Endothelial cell of umbilical vein (primary cell): ENCODE measurements around the gene NPAS4. TPM values are rescaled to one million over a fixed set of nuclear protein-coding genes. Genes with fewer than 3 reads are reported as not detected.

Experiments used
- BruUV-seq: library from RNA; stranded (reverse); fragments of 400-500 nt; replicated peaks from 2 replicates; lab custom pipeline; 2021; lab: Mats Ljungman, UMichigan
- CTCF ChIA-PET: fragments of 300-600, 350-600 bp; sonication (Branson Sonifier 250); formaldehyde crosslinking; loops from one replicate; lab custom pipeline; 2021; ENCODE audit warnings: antibody characterized with exemption, inconsistent platforms; lab: Charles Lee
- POLR2A ChIA-PET: fragments of 300-600, 350-600 bp; sonication (Branson Sonifier 250); formaldehyde crosslinking; loops from one replicate; lab custom pipeline; 2021; ENCODE audit warnings: antibody characterized with exemption, inconsistent platforms; lab: Charles Lee
- DNase-seq: peaks from one replicate; pipeline ENCODE4 v3.0.0-alpha.2; 2011; ENCODE audit warnings: low read depth, low spot score
- FAIRE-seq: peaks from 2 replicates; lab custom pipeline; 2011; peaks lifted over from hg19 to GRCh38; lab: Jason Lieb, UNC
- H2AFZ ChIP-seq: 2 replicates; pipeline ENCODE4 v1.6.0; 2012; ENCODE audit warnings: low read depth, low read length, control low read depth, inconsistent platforms
- H3K27ac ChIP-seq: 2 replicates; pipeline ENCODE4 v1.5.1; 2011; ENCODE audit warnings: low read depth, mild to moderate bottlenecking, control low read depth, low read length, moderate library complexity; ENCODE audit not compliant: insufficient read depth
- H3K27me3 ChIP-seq, 2 experiments: 2 replicates each; pipeline versions ENCODE4 v1.6.0 to v1.6.1; 2011; ENCODE audit warnings: low read length in 2 of 2, mixed read lengths in 1 of 2; ENCODE audit not compliant: control insufficient read depth in 2 of 2, insufficient read depth in 2 of 2
- H3K36me3 ChIP-seq, 2 experiments: 2 replicates in 1 of 2; 3 replicates in 1 of 2; pipeline ENCODE4 v1.5.1; 2011; ENCODE audit warnings: low read length in 2 of 2, mild to moderate bottlenecking in 1 of 2, moderate library complexity in 1 of 2; ENCODE audit not compliant: control insufficient read depth in 2 of 2, insufficient read depth in 2 of 2; ENCODE audit errors: extremely low read depth in 1 of 2
- H3K4me1 ChIP-seq: 3 replicates; pipeline ENCODE4 v1.5.1; 2011; ENCODE audit warnings: mild to moderate bottlenecking, low read length; ENCODE audit not compliant: control insufficient read depth, insufficient read depth; ENCODE audit errors: extremely low read depth
- H3K4me2 ChIP-seq: 2 replicates; pipeline ENCODE4 v1.6.1; 2011; ENCODE audit warnings: low read length, control low read depth, mixed read lengths; ENCODE audit not compliant: insufficient read depth
- H3K4me3 ChIP-seq, 3 experiments: fragments of 200-600 bp in 1 of 3; sonication (generic), shearing (Covaris generic) in 1 of 3; replicated peaks in 1 of 3; 2 replicates each; pipeline ENCODE4 v1.5.1; 2011 to 2016; ENCODE audit warnings: control low read depth in 3 of 3, low read length in 3 of 3, mild to moderate bottlenecking in 2 of 3, inconsistent platforms in 1 of 3, low read depth in 1 of 3, moderate library complexity in 1 of 3; ENCODE audit not compliant: insufficient read depth in 1 of 3
- H3K79me2 ChIP-seq: 2 replicates; pipeline ENCODE4 v1.6.0; 2012; ENCODE audit warnings: low read length, inconsistent platforms; ENCODE audit not compliant: control insufficient read depth, insufficient read depth
- H3K9ac ChIP-seq: replicated peaks from 2 replicates; pipeline ENCODE3; 2011; ENCODE audit warnings: low read length, control low read depth; ENCODE audit not compliant: insufficient read depth; ENCODE audit errors: extremely low read depth
- H3K9me1 ChIP-seq: replicated peaks from 3 replicates; pipeline ENCODE4 v1.6.0; 2011; ENCODE audit warnings: mild to moderate bottlenecking, low read length; ENCODE audit not compliant: control insufficient read depth, insufficient read depth; ENCODE audit errors: extremely low read depth
- H3K9me3 ChIP-seq: replicated peaks from 2 replicates; pipeline ENCODE4 v1.5.1; 2012; ENCODE audit warnings: low read length, inconsistent platforms; ENCODE audit not compliant: control insufficient read depth, insufficient read depth
- H4K20me1 ChIP-seq: replicated peaks from 2 replicates; pipeline ENCODE3; 2011; ENCODE audit warnings: mild to moderate bottlenecking, low read length; ENCODE audit not compliant: control insufficient read depth, insufficient read depth; ENCODE audit errors: extremely low read depth
- EZH2 ChIP-seq: IDR thresholded peaks from 2 replicates; pipeline ENCODE4 v1.6.1; 2012; ENCODE audit warnings: borderline replicate concordance, low read depth, mild to moderate bottlenecking, moderate library complexity, low read length, inconsistent platforms; ENCODE audit not compliant: severe bottlenecking
- FOS ChIP-seq: IDR thresholded peaks from 2 replicates; pipeline ENCODE4 v1.6.1; 2011; ENCODE audit warnings: mild to moderate bottlenecking, low read length, moderate library complexity, borderline replicate concordance; ENCODE audit not compliant: insufficient read depth
- GATA2 ChIP-seq: IDR thresholded peaks from 2 replicates; pipeline ENCODE4 v1.7.0; 2011; ENCODE audit warnings: low read depth, mild to moderate bottlenecking, moderate library complexity, mixed read lengths, low read length; ENCODE audit not compliant: insufficient read length, insufficient read depth
- JUN ChIP-seq: IDR thresholded peaks from 2 replicates; pipeline ENCODE4 v1.6.1; 2011; ENCODE audit warnings: borderline replicate concordance, low read depth; ENCODE audit not compliant: insufficient read length, insufficient read depth
- MYC ChIP-seq: IDR thresholded peaks from one replicate; pipeline ENCODE4 v1.6.1; 2011; ENCODE audit warnings: mild to moderate bottlenecking, low read depth, low read length
- POLR2A ChIP-seq: IDR thresholded peaks from 2 replicates; pipeline ENCODE4 v1.6.1; 2012; ENCODE audit warnings: low read depth, mild to moderate bottlenecking, control low read depth, low read length
- POLR2AphosphoS5 ChIP-seq: IDR thresholded peaks from 2 replicates; pipeline ENCODE4 v1.6.1; 2012; ENCODE audit warnings: low read depth, mild to moderate bottlenecking, control low read depth, low read length, moderate library complexity; ENCODE audit not compliant: insufficient read depth
- dilution Hi-C: fragments of 300-500 bp; cut with MboI; formaldehyde crosslinking; loops from one replicate; pipeline ENCODE4 v1.15.0; 2019; ENCODE audit warnings: low sequenced_read_pairs; ENCODE audit not compliant: extremely low pct_ligation_motif_present
- intact Hi-C: fragments of 100-400 bp; cut with micrococcal nuclease; formaldehyde crosslinking; loops from one replicate; pipeline ENCODE4 v1.10.0; 2022
- polyA plus RNA-seq, 4 experiments: library from polyadenylated mRNA; depleted of rRNA in 3 of 4; stranded (reverse) in 3 of 4; unstranded in 1 of 4; fragments of >200 nt; gene quantifications; 2 replicates each; pipeline versions ENCODE4 v1.2.1 to v1.2.3, GENCODE V29; 2011 to 2012; ENCODE audit warnings: missing spikeins in 1 of 4
- total RNA-seq: library from RNA; stranded (reverse); gene quantifications from 2 replicates; pipeline ENCODE4 v1.2.3, GENCODE V29; 2021
- TF ChIP-seq, protein P1 (sequence below), 2 donors: IDR thresholded peaks; 1 replicate in 1 of 2; 2 replicates in 1 of 2; pipeline ENCODE4 v1.5.1; 2011; ENCODE audit warnings: low read length in 2 of 2, mild to moderate bottlenecking in 2 of 2, moderate library complexity in 2 of 2, control low read depth in 1 of 2, inconsistent platforms in 1 of 2, low read depth in 1 of 2; ENCODE audit not compliant: insufficient read depth in 1 of 2; ENCODE audit errors: extremely low read depth in 1 of 2
- TF ChIP-seq, protein P2 (sequence below): IDR thresholded peaks from 2 replicates; pipeline ENCODE4 v1.6.1; 2011; ENCODE audit not compliant: insufficient read depth, insufficient read length

Gene NPAS4
- total and polyA plus RNA-seq, 2 donors (not counting 3 experiments of a cell fraction or from before 2014, with no cell fraction given): not detected

DNA sequence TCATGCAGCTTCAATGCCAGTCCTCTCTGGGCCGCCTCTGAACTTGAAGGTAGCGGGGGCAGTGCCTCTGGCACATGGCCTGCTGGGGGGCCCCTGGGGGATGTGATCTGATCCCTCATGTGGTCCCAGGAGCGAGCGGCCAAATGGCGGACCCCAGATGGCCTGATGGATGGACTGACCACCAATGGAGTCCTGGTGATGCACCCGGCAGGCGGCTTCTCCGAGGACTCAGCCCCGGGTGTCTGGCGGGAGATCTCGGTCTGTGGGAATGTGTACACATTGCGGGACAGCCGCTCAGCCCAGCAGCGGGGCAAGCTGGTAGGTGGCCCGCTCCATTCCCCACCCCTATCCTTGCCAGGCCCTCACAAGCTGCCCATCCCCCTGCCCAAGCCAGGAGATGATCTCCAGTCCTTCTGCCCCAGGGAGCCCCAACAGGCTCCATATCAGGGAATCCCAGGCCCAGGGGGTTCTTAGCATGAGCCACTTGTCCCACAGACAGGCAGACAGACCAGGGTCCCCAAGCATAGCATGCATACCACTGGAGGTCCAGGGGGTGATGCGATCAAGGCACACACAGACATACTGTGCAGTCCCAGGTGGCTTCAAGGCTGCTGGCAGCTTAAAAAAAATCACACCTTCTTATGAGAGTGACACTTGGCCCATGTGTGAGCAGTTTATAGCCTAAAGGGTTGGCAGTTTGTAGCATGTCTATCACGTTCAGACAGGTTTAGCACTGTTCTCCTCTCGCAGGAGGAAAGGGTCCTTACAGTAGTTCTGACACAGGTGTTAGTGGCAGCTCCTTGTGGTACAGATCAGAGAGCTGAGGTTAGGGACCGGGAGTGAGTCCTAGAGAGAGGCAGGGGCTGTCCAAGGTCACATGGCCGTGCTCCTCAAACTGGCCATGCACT, 53.0 kb downstream of the NPAS4 start:
- Histone ChIP-seq H3K9ac (no peak overlapping the region), H3K79me2 (peaks cover 3% of the 10 kb centered on the region), H3K4me3 (no peak overlapping the region), H3K9me3 (no peaks in the 10 kb centered on the region), H3K36me3 (no peaks in the 10 kb centered on the region), H2AFZ (no peak overlapping the region), H3K9me1 (no peaks in the 10 kb centered on the region), H3K4me1 (peaks cover 2% of the 10 kb centered on the region), H3K4me2 (no peak overlapping the region), H4K20me1 (no peaks in the 10 kb centered on the region), H3K27me3 (no peaks in the 10 kb centered on the region), H3K27ac (no peak overlapping the region)
- no peak for DNase-seq
- no peak for FAIRE-seq
- TF ChIP-seq GATA2 (no peak), POLR2A (no peak), EZH2 (no peak), MYC (no peak), JUN (no peak), POLR2AphosphoS5 (no peak), FOS (no peak)
- TF ChIP-seq, protein P1, sequence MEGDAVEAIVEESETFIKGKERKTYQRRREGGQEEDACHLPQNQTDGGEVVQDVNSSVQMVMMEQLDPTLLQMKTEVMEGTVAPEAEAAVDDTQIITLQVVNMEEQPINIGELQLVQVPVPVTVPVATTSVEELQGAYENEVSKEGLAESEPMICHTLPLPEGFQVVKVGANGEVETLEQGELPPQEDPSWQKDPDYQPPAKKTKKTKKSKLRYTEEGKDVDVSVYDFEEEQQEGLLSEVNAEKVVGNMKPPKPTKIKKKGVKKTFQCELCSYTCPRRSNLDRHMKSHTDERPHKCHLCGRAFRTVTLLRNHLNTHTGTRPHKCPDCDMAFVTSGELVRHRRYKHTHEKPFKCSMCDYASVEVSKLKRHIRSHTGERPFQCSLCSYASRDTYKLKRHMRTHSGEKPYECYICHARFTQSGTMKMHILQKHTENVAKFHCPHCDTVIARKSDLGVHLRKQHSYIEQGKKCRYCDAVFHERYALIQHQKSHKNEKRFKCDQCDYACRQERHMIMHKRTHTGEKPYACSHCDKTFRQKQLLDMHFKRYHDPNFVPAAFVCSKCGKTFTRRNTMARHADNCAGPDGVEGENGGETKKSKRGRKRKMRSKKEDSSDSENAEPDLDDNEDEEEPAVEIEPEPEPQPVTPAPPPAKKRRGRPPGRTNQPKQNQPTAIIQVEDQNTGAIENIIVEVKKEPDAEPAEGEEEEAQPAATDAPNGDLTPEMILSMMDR (IDR thresholded peaks at IDR 0.05; ENCODE audit: extremely low read depth in 1 of 2, insufficient read depth in 1 of 2, low read depth in 1 of 2, low read length in 2 of 2): no peak
- TF ChIP-seq, protein P2, sequence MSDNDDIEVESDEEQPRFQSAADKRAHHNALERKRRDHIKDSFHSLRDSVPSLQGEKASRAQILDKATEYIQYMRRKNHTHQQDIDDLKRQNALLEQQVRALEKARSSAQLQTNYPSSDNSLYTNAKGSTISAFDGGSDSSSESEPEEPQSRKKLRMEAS: no peak
- intact Hi-C loops: no loop called here
- ChIA-PET POLR2A (no interaction called here), CTCF (no interaction called here)
- dilution Hi-C loops: no loop called here
- no TSS peak for BruUV-seq
